ENCODE measurements around the gene AXIN2.

The AXIN2 gene

GRCh38 chr17:65593855-65594845 is 32.7 kb upstream of the AXIN2 start:
- no peak for TF ChIP-seq CTCF (IDR thresholded peaks at IDR 0.05)
- H3K27me3 ChIP-seq = peaks cover 35% of the 10 kb centered on the region
- H3K4me1 ChIP-seq (ENCODE audit: control insufficient read depth in 1 of 2, insufficient read depth in 1 of 2, low read depth in 1 of 2, low read length in 1 of 2) = no peaks in the 10 kb centered on the region
- H3K36me3 ChIP-seq = no peaks in the 10 kb centered on the region
- no peak overlapping the region for H3K27ac ChIP-seq
- no peaks in the 10 kb centered on the region for H3K9me3 ChIP-seq
- no peak overlapping the region for H3K4me3 ChIP-seq (ENCODE audit: low read depth in 1 of 2, low read length in 1 of 2)

- no peak overlapping the region for H3K27ac ChIP-seq
- H3K4me3 ChIP-seq (ENCODE audit: low read depth in 1 of 2, low read length in 1 of 2) = no peak overlapping the region
- peaks cover 35% of the 10 kb centered on the region for H3K27me3 ChIP-seq
- TF ChIP-seq CTCF (IDR thresholded peaks at IDR 0.05) = no peak
- no peaks in the 10 kb centered on the region for H3K9me3 ChIP-seq
- H3K4me1 ChIP-seq (ENCODE audit: control insufficient read depth in 1 of 2, insufficient read depth in 1 of 2, low read depth in 1 of 2, low read length in 1 of 2) = no peaks in the 10 kb centered on the region
- no peaks in the 10 kb centered on the region for H3K36me3 ChIP-seq
Observed at GRCh38 chr17:65593092-65593854, 31.8 kb upstream of the AXIN2 start.

GRCh38 chr17:65592125-65592965 is 30.9 kb upstream of the AXIN2 start:
- Histone ChIP-seq H3K9me3 (no peaks in the 10 kb centered on the region), H3K36me3 (no peaks in the 10 kb centered on the region), H3K4me1 (ENCODE audit: control insufficient read depth in 1 of 2, insufficient read depth in 1 of 2, low read depth in 1 of 2, low read length in 1 of 2) (no peaks in the 10 kb centered on the region), H3K4me3 (ENCODE audit: low read depth in 1 of 2, low read length in 1 of 2) (no peak overlapping the region), H3K27ac (no peak overlapping the region), H3K27me3 (peaks cover 35% of the 10 kb centered on the region)
- TF ChIP-seq CTCF (IDR thresholded peaks at IDR 0.05) = no peak

- Histone ChIP-seq H3K27ac (no peak overlapping the region), H3K4me1 (ENCODE audit: control insufficient read depth in 1 of 2, insufficient read depth in 1 of 2, low read depth in 1 of 2, low read length in 1 of 2) (no peaks in the 10 kb centered on the region), H3K9me3 (no peaks in the 10 kb centered on the region), H3K4me3 (ENCODE audit: low read depth in 1 of 2, low read length in 1 of 2) (no peak overlapping the region), H3K36me3 (no peaks in the 10 kb centered on the region), H3K27me3 (peaks cover 22% of the 10 kb centered on the region)
- no peak for TF ChIP-seq CTCF (IDR thresholded peaks at IDR 0.05)
Observed at GRCh38 chr17:65589321-65589720, 27.9 kb upstream of the AXIN2 start.

- Histone ChIP-seq H3K36me3 (no peaks in the 10 kb centered on the region), H3K9me3 (no peaks in the 10 kb centered on the region), H3K4me1 (ENCODE audit: control insufficient read depth in 1 of 2, insufficient read depth in 1 of 2, low read depth in 1 of 2, low read length in 1 of 2) (no peaks in the 10 kb centered on the region), H3K4me3 (ENCODE audit: low read depth in 1 of 2, low read length in 1 of 2) (no peak overlapping the region), H3K27me3 (peaks cover 12% of the 10 kb centered on the region), H3K27ac (no peak overlapping the region)
- no peak for TF ChIP-seq CTCF (IDR thresholded peaks at IDR 0.05)
Observed at GRCh38 chr17:65588181-65588808, 26.8 kb upstream of the AXIN2 start.
